ENCODE results near the gene AMFR. TPM values are rescaled to one million over a fixed set of nuclear protein-coding genes. Genes with fewer than 3 reads are reported as not detected.

The AMFR gene
- total and polyA plus RNA-seq, 8 donors: 29.2 to 64.2 (median 47.3) TPM

DNA sequence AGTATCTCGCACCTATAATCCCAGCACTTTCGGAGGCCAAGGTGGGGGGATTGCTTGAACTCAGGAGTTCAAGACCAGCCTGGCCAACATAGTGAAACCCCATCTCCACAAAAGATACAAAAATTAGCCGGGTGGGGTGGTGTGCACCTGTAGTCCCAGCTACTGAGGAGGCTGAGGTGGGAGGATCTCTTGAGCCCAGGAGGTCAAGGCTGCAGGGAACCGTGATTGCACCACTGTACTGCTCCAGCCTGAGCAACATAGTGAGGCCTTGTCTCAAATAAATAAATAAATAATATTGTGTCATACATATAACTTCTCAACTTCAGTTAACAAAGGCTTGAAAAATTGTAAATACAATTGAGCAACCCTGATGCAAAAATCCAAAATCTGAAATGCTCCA lies 8.2 kb downstream of the AMFR start:
- Histone ChIP-seq H3K27me3 (no peaks in the 10 kb centered on the region), H3K4me1 (peaks cover 14 to 25% (median 16%) of the 10 kb centered on the region in 3 donors), H3K4me3 (no peak overlapping the region), H3K9me3 (no peaks in the 10 kb centered on the region), H3K36me3 (peaks cover 0 to 3% (median 3%) of the 10 kb centered on the region in 3 donors), H3K27ac (no peak overlapping the region)
- TF ChIP-seq, protein P1, sequence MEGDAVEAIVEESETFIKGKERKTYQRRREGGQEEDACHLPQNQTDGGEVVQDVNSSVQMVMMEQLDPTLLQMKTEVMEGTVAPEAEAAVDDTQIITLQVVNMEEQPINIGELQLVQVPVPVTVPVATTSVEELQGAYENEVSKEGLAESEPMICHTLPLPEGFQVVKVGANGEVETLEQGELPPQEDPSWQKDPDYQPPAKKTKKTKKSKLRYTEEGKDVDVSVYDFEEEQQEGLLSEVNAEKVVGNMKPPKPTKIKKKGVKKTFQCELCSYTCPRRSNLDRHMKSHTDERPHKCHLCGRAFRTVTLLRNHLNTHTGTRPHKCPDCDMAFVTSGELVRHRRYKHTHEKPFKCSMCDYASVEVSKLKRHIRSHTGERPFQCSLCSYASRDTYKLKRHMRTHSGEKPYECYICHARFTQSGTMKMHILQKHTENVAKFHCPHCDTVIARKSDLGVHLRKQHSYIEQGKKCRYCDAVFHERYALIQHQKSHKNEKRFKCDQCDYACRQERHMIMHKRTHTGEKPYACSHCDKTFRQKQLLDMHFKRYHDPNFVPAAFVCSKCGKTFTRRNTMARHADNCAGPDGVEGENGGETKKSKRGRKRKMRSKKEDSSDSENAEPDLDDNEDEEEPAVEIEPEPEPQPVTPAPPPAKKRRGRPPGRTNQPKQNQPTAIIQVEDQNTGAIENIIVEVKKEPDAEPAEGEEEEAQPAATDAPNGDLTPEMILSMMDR (IDR thresholded peaks at IDR 0.05): no peak
- WGBS, 2 donors: 90 to 91% methylated on average over 4 of the region's 4 CpGs
- intact Hi-C loops (cut with DNase I): no loop called here
- ATAC-seq: no peak
- no peak for FAIRE-seq
- DNase-seq: no peak

DNA sequence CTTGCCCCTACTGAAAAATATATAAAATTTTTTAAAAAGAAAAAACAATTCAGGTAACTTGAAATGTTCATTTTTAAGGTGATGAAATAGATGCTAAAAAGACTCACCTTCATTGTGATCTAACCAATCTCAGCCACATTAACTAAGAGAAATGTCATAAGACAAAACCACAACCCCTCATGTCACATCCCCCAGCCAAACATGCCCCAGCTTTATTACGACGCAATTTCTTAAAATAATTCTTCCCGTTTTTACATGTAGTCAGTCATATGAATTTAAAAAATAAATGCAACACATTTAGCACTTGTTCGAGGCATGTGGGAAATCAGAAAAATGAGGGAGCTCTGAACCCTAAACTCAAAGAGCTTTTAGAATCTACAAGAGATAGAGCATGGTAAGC lies 9.5 kb downstream of the AMFR start:
- Histone ChIP-seq H3K27me3 (no peaks in the 10 kb centered on the region), H3K4me1 (peaks cover 10 to 19% (median 11%) of the 10 kb centered on the region in 3 donors), H3K27ac (no peak overlapping the region), H3K4me3 (no peak overlapping the region), H3K9me3 (no peaks in the 10 kb centered on the region), H3K36me3 (peaks cover 0 to 7% (median 6%) of the 10 kb centered on the region in 3 donors)
- DNase-seq: no peak
- no peak for FAIRE-seq
- TF ChIP-seq, protein P1 (IDR thresholded peaks at IDR 0.05): no peak
- intact Hi-C loops (cut with DNase I): no loop called here
- ATAC-seq: peak in 1 of 4 donors; percentile 34
- WGBS, 2 donors: 86 to 92% methylated on average over 4 of the region's 4 CpGs

DNA sequence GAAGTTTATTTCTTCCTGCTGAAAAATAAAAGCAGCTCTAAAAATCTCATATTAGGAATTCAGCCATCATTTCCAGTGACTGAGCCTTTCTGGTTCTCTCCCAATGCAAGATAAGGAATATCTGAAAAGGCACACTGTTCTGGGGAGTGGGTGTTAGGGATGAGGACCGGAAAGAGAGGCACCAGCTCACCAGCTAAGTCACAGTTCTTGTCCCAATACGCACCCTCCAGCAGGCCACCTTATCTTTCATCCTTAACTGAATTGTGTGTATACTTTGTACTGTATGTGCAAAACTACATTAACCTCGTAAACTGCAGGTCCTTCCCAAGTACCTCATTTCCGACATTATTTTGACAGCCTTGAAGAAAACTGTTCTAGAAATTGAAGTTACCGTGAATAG lies 11.0 kb downstream of the AMFR start:
- H3K36me3 ChIP-seq: peaks cover 0 to 7% (median 6%) of the 10 kb centered on the region in 3 donors
- TF ChIP-seq, protein P1 (IDR thresholded peaks at IDR 0.05): no peak
- DNase-seq (no peak), FAIRE-seq (no peak), ATAC-seq (no peak)
- no peaks in the 10 kb centered on the region for H3K27me3 ChIP-seq
- intact Hi-C loops (cut with DNase I): no loop called here
- peaks cover 0 to 7% (median 6%) of the 10 kb centered on the region in 3 donors for H3K4me1 ChIP-seq
- no peaks in the 10 kb centered on the region for H3K9me3 ChIP-seq
- H3K4me3 ChIP-seq: no peak overlapping the region
- no peak overlapping the region for H3K27ac ChIP-seq
- WGBS, 2 donors: 70 to 82% methylated on average over 5 of the region's 5 CpGs

DNA sequence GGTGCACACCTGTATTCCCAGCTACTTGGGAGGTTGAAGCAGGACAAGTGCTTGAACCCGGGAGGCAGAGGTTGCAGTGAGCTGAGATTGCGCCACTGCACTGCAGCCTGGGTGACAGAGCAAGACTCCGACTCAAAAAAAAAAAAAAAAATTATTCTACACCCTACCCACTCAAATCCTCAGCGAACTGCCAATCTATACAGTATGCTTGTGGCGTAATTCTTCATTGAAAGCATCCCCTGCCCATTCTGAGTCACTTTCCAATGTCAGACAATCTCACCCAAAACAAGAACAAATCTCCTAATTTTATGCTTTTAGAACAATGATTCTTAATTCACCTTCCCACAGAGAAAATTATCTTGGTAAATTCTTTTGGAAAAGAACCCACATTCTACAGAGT lies 12.0 kb downstream of the AMFR start:
- no peak for ATAC-seq
- Histone ChIP-seq H3K4me1 (peaks cover 6 to 17% (median 16%) of the 10 kb centered on the region in 3 donors), H3K36me3 (peaks cover 0 to 7% (median 6%) of the 10 kb centered on the region in 3 donors), H3K9me3 (no peaks in the 10 kb centered on the region), H3K27me3 (no peaks in the 10 kb centered on the region), H3K27ac (no peak overlapping the region), H3K4me3 (no peak overlapping the region)
- intact Hi-C loops (cut with DNase I): no loop called here
- 81 to 97% methylated on average over 5 of the region's 5 CpGs for WGBS, 2 donors
- TF ChIP-seq, protein P1 (IDR thresholded peaks at IDR 0.05): no peak
- no peak for DNase-seq
- no peak for FAIRE-seq

DNA sequence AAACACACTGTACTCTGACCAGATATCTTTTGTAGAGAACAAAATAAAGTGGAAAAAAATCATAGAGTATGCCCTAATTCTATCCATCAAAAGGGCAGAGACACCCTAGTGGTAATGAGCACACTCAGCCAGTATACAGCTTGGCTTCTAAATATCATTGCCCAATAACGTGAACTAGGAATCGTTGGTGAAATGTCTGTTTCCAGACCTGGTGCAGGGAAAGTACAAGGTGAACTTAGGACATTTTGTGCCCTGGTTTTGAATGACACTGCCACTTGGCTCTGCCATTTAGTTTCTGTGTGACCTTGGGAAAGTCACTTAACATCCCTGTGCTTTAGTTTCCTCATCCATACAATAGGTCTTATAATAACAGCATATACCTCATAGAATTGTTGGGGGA lies 13.7 kb downstream of the AMFR start:
- Histone ChIP-seq H3K4me1 (peaks cover 6 to 17% (median 14%) of the 10 kb centered on the region in 3 donors), H3K27ac (no peak overlapping the region), H3K4me3 (no peak overlapping the region), H3K36me3 (peaks cover 0 to 7% (median 6%) of the 10 kb centered on the region in 3 donors), H3K27me3 (no peaks in the 10 kb centered on the region), H3K9me3 (no peaks in the 10 kb centered on the region)
- TF ChIP-seq, protein P1 (IDR thresholded peaks at IDR 0.05): no peak
- WGBS, 2 donors: 98 to 100% methylated on average over 2 of the region's 2 CpGs
- intact Hi-C loops (cut with DNase I): no loop called here
- no peak for FAIRE-seq
- no peak for DNase-seq
- ATAC-seq: no peak
